NCI-H524 (cell line): ENCODE results near the gene ACOT11.
A peak's percentile ranks its signal among the peaks of the same experiment; 100 is the strongest.

Source experiments
- DNase-seq, 2 experiments: peaks; one replicate each; lab custom pipeline; 2025; lab: John Stamatoyannopoulos, UW

The ACOT11 gene

DNA sequence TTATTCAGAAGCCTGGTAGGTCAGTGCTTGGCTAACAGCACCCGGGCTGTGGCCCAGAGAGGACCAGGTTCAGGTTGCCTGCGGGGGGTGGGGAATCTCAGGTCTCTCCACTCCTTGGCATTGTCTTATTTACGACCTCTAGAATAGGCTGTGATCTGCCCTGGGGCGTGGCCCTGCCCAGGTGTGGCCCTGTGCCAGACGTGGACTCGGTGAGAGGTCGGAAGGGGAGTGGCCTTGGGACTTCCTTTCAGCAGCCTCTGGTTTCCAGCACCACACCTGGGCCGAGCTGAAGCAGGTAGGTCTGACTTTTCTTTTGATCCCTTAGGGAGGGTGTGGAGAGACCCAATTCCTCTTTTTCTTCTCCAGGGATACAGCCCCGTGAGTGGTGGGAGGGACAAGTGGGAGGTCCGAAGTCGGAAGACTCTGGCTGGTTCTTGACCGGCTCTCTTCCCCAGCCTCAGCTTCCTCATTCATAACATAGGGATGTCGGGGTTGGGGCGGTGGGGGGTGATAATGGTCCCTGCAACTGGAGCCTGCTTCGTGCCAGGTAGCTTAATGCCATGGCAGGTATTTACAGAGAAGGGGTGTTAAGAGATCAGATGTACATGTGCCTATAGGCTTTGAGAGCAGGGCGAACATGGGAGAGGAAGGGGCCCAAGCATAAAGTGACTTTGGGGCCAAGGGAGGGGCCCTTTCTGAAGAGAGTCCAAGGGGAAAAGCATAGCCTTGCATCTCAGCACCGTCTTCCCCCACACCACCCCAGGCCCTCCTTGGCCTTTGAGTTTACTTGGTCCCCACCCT lies 16.5 kb downstream of the ACOT11 start:
- no peak for DNase-seq

DNA sequence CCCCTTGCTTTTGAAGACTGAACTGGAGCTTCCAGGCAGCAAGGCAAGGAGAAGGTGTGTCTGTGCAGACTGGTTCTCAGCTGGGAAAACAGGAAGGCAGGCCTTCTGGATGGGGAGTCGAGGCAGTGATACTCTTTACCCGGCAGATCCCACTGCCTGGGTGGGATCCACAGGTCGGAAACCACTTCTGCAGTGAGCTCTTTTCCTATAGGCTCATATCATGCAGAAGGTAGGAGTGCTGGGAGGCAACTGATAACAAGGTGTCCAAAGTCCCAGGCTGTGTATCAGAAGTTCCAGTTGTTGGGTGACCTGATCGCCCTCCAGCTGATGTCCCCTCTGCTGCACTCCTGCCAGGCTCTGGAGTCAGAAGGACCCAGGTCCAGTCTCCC lies 17.1 kb downstream of the ACOT11 start:
- DNase-seq, result no peak

DNA sequence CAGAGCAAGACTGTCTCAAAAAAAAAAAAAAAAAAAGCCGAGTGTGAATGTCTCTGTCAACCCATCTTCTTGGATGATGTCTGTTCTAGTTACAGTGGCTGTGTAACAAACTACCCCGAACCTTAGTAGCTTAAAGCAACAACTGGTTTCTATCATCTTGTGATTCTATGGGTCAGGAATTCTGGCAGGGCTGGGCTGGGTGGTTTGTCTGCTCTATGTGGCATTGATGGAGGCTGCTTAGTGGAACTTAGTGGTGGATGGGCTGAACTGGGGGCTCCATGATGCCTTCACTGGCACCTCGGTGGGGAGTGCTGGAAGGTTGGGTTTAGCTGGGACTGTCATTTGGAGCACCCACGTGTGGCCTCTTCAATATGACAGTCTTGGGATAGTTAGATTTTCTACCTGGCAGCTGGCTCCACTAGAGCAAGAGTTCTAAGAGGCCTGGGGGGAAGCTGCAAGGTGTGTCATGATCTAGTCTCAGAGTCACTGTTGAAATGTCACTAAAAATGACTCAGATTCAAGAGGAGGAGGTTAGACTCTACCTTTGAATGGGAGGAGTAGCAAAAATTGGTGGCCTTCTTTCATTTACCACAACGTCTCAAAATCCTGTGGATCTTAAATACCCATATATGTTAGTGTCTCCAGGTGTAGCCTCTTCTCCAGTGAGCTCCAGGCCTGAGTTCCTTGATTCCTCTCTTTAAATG lies 18.6 kb downstream of the ACOT11 start:
- DNase-seq, result no peak

DNA sequence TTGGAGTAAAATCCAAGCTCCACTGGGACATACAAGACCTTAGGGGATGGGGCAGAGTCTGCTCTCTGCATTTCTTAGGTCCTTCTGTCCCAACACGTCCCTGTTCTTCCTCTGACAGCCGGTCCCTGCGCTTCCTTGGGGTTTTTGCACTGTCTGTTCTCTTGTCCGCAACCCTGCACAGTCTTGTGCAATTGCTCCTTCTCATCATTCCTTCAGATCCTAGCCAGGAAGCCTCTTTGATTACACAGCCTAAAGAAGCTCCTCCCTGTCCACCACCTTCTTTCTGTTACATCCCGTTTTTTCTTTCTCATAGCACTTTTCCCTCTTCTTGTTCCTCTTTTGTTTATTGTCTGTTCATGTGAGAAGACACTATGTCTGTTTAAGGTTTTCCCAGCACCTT lies 19.9 kb downstream of the ACOT11 start:
- no peak for DNase-seq

DNA sequence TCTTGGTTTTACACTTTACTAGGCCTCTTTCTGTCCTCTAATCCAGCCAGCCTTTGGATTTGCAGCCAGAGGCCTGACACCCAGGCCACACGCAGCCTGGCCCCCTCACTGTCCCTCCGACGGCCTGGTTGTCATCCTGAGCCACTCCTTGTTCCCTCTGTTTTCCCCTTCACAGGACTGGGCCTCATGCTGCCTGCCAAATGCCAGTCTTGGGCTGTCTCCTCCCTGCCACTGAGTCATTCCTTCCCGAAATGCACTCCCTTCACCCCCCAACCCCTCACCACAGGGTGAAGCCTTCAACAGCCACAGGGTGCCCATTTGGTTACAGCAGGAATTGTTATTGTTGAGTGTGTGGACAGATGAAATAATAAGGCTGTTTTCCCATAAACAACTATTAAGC lies 21.3 kb downstream of the ACOT11 start:
- no peak for DNase-seq

GRCh38 chr1:54570161-54570560 lies 22.1 kb downstream of the ACOT11 start:
- peak in 1 of 2 experiments; percentile 52 for DNase-seq

DNA sequence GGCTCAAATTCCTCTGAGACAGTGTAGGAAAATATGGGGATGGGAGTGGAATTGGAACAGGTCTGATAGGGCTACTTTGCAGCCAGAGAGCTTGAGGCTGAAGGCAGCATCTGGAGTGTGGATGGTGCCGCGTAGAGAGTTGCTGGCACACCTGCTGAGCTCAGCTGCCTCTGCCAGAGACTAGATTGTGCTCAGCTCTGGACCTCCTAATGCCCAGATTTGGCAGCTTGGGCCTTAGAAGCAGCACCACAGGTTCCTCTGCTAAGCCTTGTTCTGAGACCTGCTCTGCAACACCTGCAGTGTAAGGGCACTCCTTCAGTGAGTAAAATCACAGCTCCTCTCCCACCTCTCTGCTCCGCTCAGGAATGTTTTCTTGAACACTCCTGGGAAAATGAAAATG lies 23.3 kb downstream of the ACOT11 start:
- DNase-seq, result peak; percentile 29 to 61

DNA sequence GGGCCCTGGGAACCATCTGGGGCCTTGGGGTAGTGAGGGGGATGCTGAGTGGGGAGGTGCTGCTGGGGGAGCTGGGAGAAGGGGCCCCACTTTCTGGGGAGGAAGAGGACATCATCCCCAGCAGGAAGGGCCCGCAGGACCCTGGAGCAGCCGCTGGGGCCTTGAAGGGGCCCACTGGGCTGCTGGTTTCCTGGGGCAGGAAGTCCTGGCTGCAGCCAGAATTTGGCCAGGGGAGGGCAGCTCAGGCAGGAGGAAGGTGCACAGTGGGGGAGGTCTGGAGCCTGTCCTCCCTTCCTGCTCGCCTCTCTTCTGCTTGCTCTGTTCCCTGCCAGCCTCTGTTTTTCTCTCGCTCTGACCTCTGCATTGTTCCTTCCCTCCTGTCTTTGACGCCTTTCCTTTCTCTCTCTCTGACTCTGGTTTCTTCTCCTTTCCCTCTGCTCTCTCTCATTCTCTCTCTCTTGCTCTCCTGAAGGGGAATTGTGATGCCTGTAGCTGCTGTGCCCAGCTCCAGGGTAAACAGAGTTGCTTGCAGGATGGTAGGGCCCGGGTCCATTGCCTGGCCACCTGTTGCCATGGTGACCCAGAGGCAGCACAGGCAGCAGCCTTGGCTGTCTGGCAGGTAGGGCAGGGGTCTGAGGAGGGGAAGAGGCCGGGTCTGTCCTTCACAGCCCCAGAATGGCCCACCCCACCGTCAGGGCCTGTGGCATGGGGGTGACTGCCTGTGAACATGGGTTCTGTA lies 23.9 kb downstream of the ACOT11 start:
- DNase-seq, result no peak

GRCh38 chr1:54572542-54572850 lies 24.5 kb downstream of the ACOT11 start:
- no peak for DNase-seq

DNA sequence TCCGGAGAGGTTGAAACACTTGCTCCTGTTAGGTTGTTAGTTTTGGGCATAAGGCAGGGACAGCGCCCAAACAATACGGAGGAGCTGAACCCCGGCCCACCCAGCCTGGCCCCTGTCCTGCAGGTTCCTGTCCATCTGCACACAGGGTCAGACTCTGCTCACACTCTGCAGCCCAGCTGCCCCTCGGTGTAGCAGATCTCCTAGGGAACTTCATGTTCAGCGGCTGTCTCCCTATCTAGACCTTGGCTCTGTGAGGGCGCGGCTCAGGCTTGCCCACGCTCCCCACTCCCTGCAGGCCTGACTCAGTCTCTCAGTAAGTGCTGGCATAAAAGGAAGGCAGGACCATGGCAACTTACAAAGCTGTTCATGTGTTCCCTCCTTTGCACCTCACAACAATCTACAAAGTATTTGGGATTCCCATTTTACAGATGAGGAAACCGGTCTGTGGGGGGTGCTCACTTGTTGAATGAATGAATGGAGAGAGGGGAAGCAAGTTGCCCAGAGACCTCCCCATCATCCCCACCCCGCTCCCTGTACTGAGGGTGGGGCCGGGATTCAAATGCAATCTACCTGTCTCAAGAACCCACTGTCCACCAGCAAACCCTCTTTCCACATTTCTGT lies 26.2 kb downstream of the ACOT11 start:
- no peak for DNase-seq

- DNase-seq, result no peak
Measured at GRCh38 chr1:54575161-54575560, 27.1 kb downstream of the ACOT11 start.

GRCh38 chr1:54575605-54576290 lies 27.7 kb downstream of the ACOT11 start:
- peak in 1 of 2 experiments; percentile 6 for DNase-seq

DNA sequence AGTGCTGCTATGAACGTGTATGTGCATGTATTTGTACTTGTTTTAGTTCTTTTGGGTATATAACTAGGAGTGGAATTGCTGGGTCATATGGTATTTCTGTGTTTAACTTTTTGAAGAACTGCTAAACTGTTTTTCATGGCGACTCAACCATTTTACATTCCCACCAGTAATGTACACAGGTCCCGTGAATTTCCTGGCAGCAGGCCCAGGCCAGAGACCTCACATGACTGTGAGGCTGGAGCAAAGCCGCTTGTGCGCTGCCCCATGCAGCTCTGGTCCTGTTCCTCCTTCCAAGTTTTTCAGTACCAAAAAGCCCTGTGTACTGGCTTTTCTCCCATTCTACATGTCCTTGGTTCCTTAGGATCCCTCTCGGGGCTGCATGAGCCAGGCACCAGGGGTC lies 29.6 kb downstream of the ACOT11 start:
- no peak for DNase-seq

DNA sequence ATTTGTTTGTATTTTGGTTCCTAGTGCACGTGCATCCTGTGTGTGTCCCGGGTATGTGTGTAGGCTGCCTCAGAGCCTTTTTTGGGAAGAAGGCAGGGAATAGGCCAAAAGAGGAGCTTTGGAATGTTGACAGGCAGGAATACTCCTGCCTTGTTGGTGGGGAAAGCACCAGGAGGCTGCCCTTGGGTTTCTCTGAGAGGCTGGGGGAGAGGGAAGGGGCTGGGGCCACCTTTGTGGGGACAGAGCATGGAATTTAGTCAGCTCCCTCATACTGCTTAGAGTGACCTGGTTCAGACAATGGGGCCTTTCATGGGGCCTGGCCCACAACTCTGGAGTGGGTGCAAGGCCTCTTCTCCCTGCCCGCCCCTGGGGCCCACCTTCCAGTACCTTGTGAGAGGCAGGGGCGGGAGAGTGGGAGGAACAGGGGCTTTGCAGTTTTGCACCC lies 31.3 kb downstream of the ACOT11 start:
- no peak for DNase-seq

DNA sequence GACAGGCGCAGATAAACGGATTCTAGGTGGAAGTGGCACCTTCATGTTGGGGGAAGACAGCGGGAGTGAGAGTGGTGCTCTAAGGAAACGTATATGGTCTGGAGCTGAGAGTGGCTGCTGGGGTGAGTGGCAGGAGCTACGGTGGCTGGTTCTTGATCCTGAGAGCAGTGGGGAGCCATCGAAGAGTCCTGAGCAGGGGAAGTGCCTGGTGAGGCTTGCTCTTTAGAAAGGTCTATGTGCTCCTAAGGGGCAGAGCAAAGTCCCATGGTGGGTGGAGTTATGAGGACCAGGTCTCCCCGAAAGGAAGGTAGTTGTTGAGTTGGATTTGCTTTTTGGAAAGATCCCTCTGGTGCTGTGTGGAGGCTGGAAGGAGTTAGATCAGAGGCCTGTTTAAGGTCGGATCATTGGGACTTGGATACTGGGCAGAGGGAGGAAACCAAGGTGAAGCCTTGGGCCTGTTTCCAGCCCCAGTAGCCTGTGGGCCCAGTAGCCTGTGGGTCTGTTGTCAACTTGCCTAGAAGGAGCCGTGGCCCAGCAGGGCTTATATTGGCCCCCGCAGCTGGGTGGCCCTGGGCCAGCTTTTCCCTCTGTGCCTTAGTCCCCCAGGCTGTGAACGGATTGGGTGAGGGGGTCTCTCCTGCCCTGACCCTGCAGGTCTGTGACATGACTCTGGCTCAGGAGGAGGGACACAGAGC lies 33.0 kb downstream of the ACOT11 start:
- no peak for DNase-seq

DNA sequence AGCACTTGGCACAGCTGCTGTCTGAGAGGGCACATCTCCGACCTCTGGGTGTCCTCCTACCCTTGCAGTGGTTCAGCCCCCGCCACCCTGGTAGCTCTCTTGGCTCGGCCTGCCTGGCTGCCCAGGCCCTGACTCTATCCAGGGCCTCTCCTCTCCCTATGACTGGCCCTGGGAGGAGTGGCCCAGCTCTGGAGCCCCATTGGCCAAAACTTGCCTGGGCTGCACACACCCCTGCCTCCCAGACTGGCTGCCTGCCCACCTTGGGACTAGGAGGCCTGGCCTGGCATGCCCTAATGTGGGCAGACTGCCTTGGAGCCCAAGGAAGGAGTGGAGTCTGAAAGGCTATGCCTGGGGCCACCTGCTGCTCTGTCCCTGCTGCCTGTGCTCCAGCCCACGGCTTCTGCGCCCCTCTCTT lies 33.6 kb downstream of the ACOT11 start:
- DNase-seq, result no peak

DNA sequence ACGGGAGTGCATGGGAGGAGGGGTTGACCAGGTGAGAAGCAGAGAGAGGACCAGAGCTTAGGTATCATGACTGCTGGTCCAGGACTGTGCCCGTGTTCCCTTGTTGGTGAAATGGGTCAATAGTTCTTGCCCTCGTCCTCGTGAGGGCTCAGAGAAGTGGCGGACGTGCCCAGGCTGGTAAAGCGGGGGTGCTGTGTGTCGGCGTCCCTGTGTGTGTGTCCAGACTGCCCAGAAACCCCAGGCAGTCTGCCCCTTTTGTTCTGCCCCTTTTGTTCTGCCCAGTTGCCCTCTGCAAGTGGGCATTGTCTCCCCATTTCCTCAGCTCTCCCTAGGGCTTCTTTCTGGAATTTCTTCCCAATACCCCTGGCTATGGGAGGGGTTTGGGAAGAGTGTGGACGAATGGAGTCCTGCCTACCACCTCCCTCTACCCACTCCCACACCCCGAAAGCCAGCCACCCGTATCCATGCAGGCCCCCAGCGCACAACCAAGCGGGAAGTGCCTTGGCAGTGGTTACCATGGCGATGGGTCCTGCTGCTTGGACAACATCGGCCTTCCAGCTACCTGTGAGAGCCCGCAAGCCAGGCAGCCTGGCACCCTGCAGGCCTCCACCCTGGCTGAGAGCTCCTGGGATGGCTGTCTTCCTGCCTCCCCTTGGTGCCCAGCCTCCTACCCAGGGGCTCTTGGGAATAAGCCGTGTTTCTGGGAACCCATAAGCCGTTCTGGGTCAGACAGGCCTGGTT lies 34.7 kb downstream of the ACOT11 start:
- DNase-seq, result peak in 1 of 2 experiments; percentile 38

GRCh38 chr1:54583307-54583686 lies 35.3 kb downstream of the ACOT11 start:
- DNase-seq, result peak in 1 of 2 experiments; percentile 77

GRCh38 chr1:54583871-54584270 lies 35.8 kb downstream of the ACOT11 start:
- peak; percentile 69 to 87 for DNase-seq

DNA sequence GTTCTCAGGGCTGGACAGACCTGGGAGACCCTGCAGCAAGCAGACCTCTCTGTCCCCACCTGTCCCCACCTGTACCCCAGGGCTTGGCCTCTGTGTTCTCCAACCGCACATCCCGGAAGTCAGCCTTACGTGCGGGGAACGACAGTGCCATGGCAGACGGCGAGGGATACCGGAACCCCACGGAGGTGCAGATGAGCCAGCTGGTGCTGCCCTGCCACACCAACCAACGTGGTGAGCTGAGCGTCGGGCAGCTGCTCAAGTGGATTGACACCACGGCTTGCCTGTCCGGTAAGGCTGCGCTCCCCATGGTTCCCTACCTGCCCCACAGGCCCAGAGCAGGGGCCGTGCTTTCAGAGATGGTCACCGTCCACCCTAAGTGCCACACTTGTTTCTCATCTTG lies 36.5 kb downstream of the ACOT11 start:
- peak in 1 of 2 experiments; percentile 53 for DNase-seq
